Right lobe of liver (tissue), 6 donors: Measurements from ENCODE around the gene FKBP15. TPM values are rescaled to one million over a fixed set of nuclear protein-coding genes. Genes with fewer than 3 reads are reported as not detected.
"Not testable (repeated sequence)": the region's sequence is repeated elsewhere in the genome, so short reads cannot be mapped to it uniquely, and the experiment has no call there.

Experiments
- ATAC-seq, 4 donors: fragments of 200-7000 bp; cut with Tn5 transposase; one replicate each; pipeline ENCODE4 v1.9.1; 2020; ENCODE audit warnings: mild to moderate bottlenecking in 4 of 4, moderate library complexity in 4 of 4
- DNase-seq, 3 donors: peaks; one replicate each; pipeline ENCODE4 v3.0.0-alpha.2; 2020
- H3K27ac ChIP-seq, 3 donors: fragments of 200-600 bp; one replicate each; pipeline ENCODE4 v1.8.0; 2022
- H3K27me3 ChIP-seq, 2 donors: fragments of 200-600 bp; one replicate each; pipeline ENCODE4 v1.8.0; 2022
- H3K36me3 ChIP-seq, 4 donors: fragments of 200-600 bp; sonication (generic) in 1 of 4; one replicate each; pipeline versions ENCODE4 v1.5.1 to v1.8.0; 2017 to 2022; ENCODE audit warnings: control low read depth in 1 of 4
- H3K4me1 ChIP-seq, 4 donors: fragments of 200-600 bp; sonication (generic) in 1 of 4; one replicate each; pipeline versions ENCODE4 v1.5.1 to v1.8.0; 2017 to 2022; ENCODE audit warnings: control low read depth in 1 of 4
- H3K4me3 ChIP-seq, 3 donors: fragments of 200-600 bp; one replicate each; pipeline ENCODE4 v1.8.0; 2022
- H3K9me3 ChIP-seq, 4 donors: fragments of 200-600 bp; sonication (generic) in 1 of 4; one replicate each; pipeline versions ENCODE4 v1.5.1 to v1.8.0; 2017 to 2022; ENCODE audit warnings: control low read depth in 1 of 4
- POLR2A ChIP-seq: fragments of 450-650 bp; IDR thresholded peaks from one replicate; pipeline ENCODE4 v1.6.1; 2017; ENCODE audit warnings: antibody characterized with exemption, mild to moderate bottlenecking
- WGBS: methylation state at CpG from one replicate; pipeline ENCODE4 v1.1.6; 2018; ENCODE audit warnings: low coverage, low lambda C conversion rate; ENCODE audit not compliant: insufficient coverage; ENCODE audit errors: missing lambda C conversion rate; 5-methylcytosine and 5-hydroxymethylcytosine counted together
- intact Hi-C, 2 donors: fragments of 100-400 bp; cut with DNase I; formaldehyde crosslinking; loops; one replicate each; pipeline versions ENCODE4 v1.11.2 to v1.14.1; 2022
- total RNA-seq, 6 experiments: library from RNA; depleted of rRNA in 2 of 6; stranded (reverse); fragments of >200 nt in 2 of 6; fragmentation: NEBNext Ultra II Directional in 3 of 6; extraction: Animal tissue kit (Norgen Biotek cat#: 25700) in 3 of 6; gene quantifications; one replicate each; pipeline versions ENCODE4 v1.1.0 to v1.2.4, GENCODE V29; 2016 to 2023
- TF ChIP-seq, protein P1 (sequence below), 4 donors: fragments of 200-600 bp in 3 of 4; fragments of 450-650 bp in 1 of 4; IDR thresholded peaks; one replicate each; pipeline versions ENCODE4 v1.5.1 to v1.8.0; 2016 to 2022; ENCODE audit warnings: antibody characterized with exemption in 4 of 4, mild to moderate bottlenecking in 2 of 4
- donor health status: DM: no; HTN: yes; CAD: no.
- donor health status: DM: no; HTN: no; CAD: no.
- donor health status: DM: no; HTN: no; CAD: no.
- donor health status: DM: no; HTN: yes; CAD: no.
- donor health status: DM: no; HTN: yes; CAD: no.

The FKBP15 gene
- total RNA-seq, 6 experiments from 2014 or later, result 11.1 to 17.2 (median 12.8) TPM

DNA sequence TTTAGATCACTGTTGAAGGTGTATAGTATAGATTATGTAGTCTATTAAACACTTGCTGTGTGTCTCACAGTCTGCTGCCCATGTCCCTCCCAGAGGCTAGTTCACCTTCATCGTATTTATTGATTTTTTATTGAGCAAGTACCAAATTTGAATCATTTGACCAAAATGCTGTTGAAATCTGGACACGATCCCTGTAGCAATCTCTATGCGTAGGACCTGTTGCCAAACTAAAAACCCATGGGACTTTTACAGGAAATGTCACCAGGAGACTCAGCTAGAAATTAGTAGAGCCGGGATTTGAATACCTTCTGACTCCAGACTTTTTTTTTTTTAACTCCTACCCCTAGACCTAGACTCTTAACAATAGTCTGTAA is 17.8 kb upstream of the FKBP15 start:
- H3K36me3 ChIP-seq, result no peaks in the 10 kb centered on the region
- peak overlapping the region; percentile 31 to 72 (median 60) for H3K27ac ChIP-seq
- 12% methylated on average over 4 of the region's 4 CpGs for WGBS
- TF ChIP-seq, protein P1, sequence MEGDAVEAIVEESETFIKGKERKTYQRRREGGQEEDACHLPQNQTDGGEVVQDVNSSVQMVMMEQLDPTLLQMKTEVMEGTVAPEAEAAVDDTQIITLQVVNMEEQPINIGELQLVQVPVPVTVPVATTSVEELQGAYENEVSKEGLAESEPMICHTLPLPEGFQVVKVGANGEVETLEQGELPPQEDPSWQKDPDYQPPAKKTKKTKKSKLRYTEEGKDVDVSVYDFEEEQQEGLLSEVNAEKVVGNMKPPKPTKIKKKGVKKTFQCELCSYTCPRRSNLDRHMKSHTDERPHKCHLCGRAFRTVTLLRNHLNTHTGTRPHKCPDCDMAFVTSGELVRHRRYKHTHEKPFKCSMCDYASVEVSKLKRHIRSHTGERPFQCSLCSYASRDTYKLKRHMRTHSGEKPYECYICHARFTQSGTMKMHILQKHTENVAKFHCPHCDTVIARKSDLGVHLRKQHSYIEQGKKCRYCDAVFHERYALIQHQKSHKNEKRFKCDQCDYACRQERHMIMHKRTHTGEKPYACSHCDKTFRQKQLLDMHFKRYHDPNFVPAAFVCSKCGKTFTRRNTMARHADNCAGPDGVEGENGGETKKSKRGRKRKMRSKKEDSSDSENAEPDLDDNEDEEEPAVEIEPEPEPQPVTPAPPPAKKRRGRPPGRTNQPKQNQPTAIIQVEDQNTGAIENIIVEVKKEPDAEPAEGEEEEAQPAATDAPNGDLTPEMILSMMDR (IDR thresholded peaks at IDR 0.05), result no peak
- peak; percentile 62 to 74 (median 70) for ATAC-seq
- H3K9me3 ChIP-seq, result no peaks in the 10 kb centered on the region
- intact Hi-C loops, result no loop called here
- no peak for DNase-seq
- H3K4me1 ChIP-seq, result peaks cover 0 to 60% (median 21%) of the 10 kb centered on the region in 4 donors
- H3K4me3 ChIP-seq, result peak overlapping the region in 2 of 3 donors; percentile 6 to 27
- no peaks in the 10 kb centered on the region for H3K27me3 ChIP-seq

DNA sequence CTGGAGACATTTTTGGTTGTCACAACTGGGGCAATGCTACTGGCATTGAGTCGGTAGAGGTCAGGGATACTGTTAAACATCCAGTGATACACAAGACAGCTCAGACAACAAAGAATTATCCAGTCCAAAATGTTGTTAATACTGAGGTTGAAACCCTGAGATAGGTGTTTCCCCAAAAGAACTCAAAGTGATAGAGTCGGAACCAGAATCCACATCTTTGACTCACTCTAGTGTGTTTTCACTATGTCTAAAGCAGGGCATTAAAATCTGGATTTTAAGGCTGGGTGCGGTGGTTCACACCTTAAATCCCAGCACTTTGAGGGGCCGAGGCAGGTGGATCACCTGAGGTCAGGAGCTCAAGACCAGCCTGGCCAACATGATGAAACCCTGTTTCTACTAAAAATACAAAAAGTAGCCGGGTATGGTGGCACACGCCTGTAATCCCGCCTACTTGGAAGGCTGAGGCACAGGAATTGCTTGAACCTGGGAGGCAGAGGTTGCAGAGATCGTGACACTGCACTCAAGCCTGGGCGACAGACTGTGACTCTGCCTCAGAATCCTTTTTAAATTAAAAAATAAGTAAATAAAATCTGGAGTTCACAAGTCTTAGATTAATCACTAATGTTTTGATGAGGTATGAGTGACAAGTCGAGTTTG is 17.3 kb upstream of the FKBP15 start:
- Histone ChIP-seq H3K4me1 (peaks cover 0 to 65% (median 24%) of the 10 kb centered on the region in 4 donors), H3K27me3 (no peaks in the 10 kb centered on the region), H3K27ac (peak overlapping the region; percentile 31 to 72 (median 60)), H3K9me3 (no peaks in the 10 kb centered on the region), H3K36me3 (no peaks in the 10 kb centered on the region), H3K4me3 (peak overlapping the region in 2 of 3 donors; percentile 6 to 27)
- WGBS, result 24% methylated on average over 9 of the region's 10 CpGs
- TF ChIP-seq POLR2A, result no peak
- TF ChIP-seq, protein P1 (IDR thresholded peaks at IDR 0.05), result no peak
- intact Hi-C loops, result no loop called here
- ATAC-seq (peak; percentile 46 to 66 (median 62)), DNase-seq (peak in 1 of 3 donors; percentile 58)

DNA sequence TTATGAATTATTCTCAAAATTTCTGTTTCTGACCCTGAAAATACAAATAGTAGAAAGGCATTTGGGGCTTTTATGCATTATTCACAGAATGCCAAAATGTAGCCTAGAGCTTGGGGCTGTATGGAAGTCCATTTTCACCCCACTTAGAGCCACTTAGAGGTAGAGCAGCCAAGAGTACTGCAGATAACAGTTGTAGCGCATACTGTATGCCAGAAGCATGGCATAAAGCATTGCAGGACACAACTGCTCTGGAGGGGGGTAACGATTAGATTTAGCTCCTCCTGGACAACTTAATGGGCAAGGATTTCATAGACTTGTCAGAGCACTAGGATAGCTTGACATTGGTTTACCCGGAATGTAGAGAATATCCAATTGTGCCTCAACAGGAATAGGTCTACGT is 15.9 kb upstream of the FKBP15 start:
- 73% methylated on average over 4 of the region's 4 CpGs for WGBS
- no peak for DNase-seq
- H3K27ac ChIP-seq, result peak overlapping the region in 1 of 3 donors; percentile 72
- TF ChIP-seq POLR2A, result no peak
- TF ChIP-seq, protein P1 (IDR thresholded peaks at IDR 0.05), result no peak
- no peak for ATAC-seq
- H3K4me3 ChIP-seq, result no peak overlapping the region
- intact Hi-C loops, result no loop called here
- no peaks in the 10 kb centered on the region for H3K9me3 ChIP-seq
- H3K36me3 ChIP-seq, result no peaks in the 10 kb centered on the region
- H3K27me3 ChIP-seq, result no peaks in the 10 kb centered on the region
- H3K4me1 ChIP-seq, result peaks cover 0 to 74% (median 26%) of the 10 kb centered on the region in 4 donors

DNA sequence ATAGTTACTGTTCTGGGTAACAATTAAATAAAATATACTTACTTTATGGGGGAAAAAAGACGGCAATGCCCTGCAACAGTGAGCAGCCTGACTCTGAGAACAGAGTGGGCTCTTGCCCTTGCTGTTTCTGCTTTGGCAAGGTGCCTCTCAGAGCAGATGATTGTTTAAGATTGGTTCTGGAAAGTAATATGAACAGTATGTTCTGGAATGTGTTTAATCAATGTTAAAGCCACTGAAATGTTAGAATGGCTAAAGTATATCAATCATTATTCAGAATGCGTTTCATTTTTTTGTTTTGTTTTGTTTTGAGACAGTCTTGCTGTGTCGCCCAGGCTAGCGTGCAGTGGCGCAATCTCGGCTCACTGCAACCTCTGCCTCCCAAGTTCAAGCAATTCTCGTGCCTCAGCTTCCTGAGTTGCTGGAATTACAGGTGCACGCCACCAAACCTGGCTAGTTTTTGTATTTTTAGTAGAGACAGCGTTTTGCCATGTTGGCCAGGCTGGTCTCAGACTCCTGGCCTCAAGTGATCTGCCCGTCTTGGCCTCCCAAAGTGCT is 14.7 kb upstream of the FKBP15 start:
- H3K4me3 ChIP-seq, H3K36me3 ChIP-seq, H3K9me3 ChIP-seq, H3K27me3 ChIP-seq, intact Hi-C loops: not testable (repeated sequence)
- DNase-seq (peak in 2 of 3 donors; percentile 49 to 68), ATAC-seq (peak in 3 of 4 donors; percentile 6 to 22 (median 17))
- H3K27ac ChIP-seq, result peak overlapping the region in 2 of 3 donors; percentile 16 to 51
- WGBS, result 19% methylated on average over 10 of the region's 10 CpGs
- H3K4me1 ChIP-seq, result peaks cover 0 to 81% (median 26%) of the 10 kb centered on the region in 4 donors

DNA sequence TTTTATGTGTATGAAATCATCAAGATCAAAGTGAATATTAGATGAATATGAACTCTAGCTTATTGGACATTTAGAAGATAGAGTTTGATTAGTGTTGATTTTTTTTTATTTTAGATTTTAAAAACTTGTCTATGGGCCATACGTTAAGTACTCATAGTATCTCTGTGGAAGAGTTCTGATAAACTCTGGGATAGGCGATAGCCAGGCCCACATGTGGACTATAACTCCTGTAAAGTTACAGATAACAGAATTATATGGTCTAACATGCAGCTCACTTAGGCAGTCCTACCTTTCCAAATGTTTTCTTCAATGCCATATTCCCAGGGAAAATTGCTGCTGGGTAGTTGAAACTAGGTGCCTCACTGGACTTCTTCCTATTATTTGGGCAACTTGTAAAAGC is 10.6 kb upstream of the FKBP15 start:
- Histone ChIP-seq H3K4me3 (no peak overlapping the region), H3K27ac (no peak overlapping the region), H3K4me1 (peaks cover 0 to 73% (median 22%) of the 10 kb centered on the region in 4 donors), H3K9me3 (no peaks in the 10 kb centered on the region), H3K27me3 (no peaks in the 10 kb centered on the region), H3K36me3 (no peaks in the 10 kb centered on the region)
- ATAC-seq (no peak), DNase-seq (no peak)
- no peak for TF ChIP-seq POLR2A
- TF ChIP-seq, protein P1 (IDR thresholded peaks at IDR 0.05), result no peak
- WGBS, result 100% methylated on average over 2 of the region's 2 CpGs
- intact Hi-C loops, result no loop called here
